ENCODE results near the gene LY6G6D. TPM values are rescaled to one million over a fixed set of nuclear protein-coding genes. Genes with fewer than 3 reads are reported as not detected.
A peak's percentile ranks its signal among the peaks of the same experiment; 100 is the strongest.

LY6G6D gene
- total RNA-seq, 2 donors from 2014 or later = not detected

- H3K36me3 ChIP-seq = peaks cover 11% of the 10 kb centered on the region
- peak; percentile 29 for DNase-seq
- TF ChIP-seq CTCF (IDR thresholded peaks at IDR 0.05) = no peak
- intact Hi-C loops (cut with DNase I) = loop anchor here (5.0 kb wide), 1 partner anchor 35 kb away; the partner anchor contains the start of gene ABHD16A
- H3K27me3 ChIP-seq = no peaks in the 10 kb centered on the region
- H3K27ac ChIP-seq = peak overlapping the region; percentile 86
- peak overlapping the region; percentile 95 to 100 for H3K9ac ChIP-seq (ENCODE audit: low read depth in 2 of 2, low read length in 2 of 2)
- H3K4me3 ChIP-seq = peak overlapping the region; percentile 74
- peaks cover 10% of the 10 kb centered on the region for H3K4me1 ChIP-seq
- no peaks in the 10 kb centered on the region for H3K9me3 ChIP-seq
Measured at GRCh38 chr6:31736768-31737314, 21.7 kb downstream of the LY6G6D start.

- Histone ChIP-seq H3K9me3 (no peaks in the 10 kb centered on the region), H3K4me3 (no peak overlapping the region), H3K9ac (ENCODE audit: low read depth in 2 of 2, low read length in 2 of 2) (peak overlapping the region in 1 of 2 donors; percentile 100), H3K4me1 (peaks cover 10% of the 10 kb centered on the region), H3K36me3 (peaks cover 6% of the 10 kb centered on the region), H3K27ac (peak overlapping the region; percentile 86), H3K27me3 (no peaks in the 10 kb centered on the region)
- DNase-seq = peak; percentile 76
- intact Hi-C loops (cut with DNase I) = loop anchor here (5.0 kb wide), 1 partner anchor 35 kb away; the partner anchor contains the start of gene ABHD16A
- no peak for TF ChIP-seq CTCF (IDR thresholded peaks at IDR 0.05)
Measured at GRCh38 chr6:31737315-31737990, 22.3 kb downstream of the LY6G6D start.

- H3K27ac ChIP-seq = peak overlapping the region; percentile 86
- peaks cover 10% of the 10 kb centered on the region for H3K4me1 ChIP-seq
- H3K4me3 ChIP-seq = peak overlapping the region; percentile 10
- peak overlapping the region; percentile 31 to 100 for H3K9ac ChIP-seq (ENCODE audit: low read depth in 2 of 2, low read length in 2 of 2)
- intact Hi-C loops (cut with DNase I) = loop anchor here (5.0 kb wide), 1 partner anchor 36 kb away; the partner anchor contains the start of gene ABHD16A
- no peak for TF ChIP-seq CTCF (IDR thresholded peaks at IDR 0.05)
- H3K36me3 ChIP-seq = peaks cover 1% of the 10 kb centered on the region
- no peaks in the 10 kb centered on the region for H3K9me3 ChIP-seq
- no peaks in the 10 kb centered on the region for H3K27me3 ChIP-seq
- DNase-seq = peak; percentile 91
Measured at GRCh38 chr6:31737991-31738979, 23.1 kb downstream of the LY6G6D start.

GRCh38 chr6:31739639-31740396 lies 24.7 kb downstream of the LY6G6D start, which contains the start of gene MSH5:
MSH5 (plus strand) TSS chr6:31740005; CDS start chr6:31740467, 462 bp downstream.
- peak; percentile 99 for DNase-seq
- H3K9me3 ChIP-seq = no peaks in the 10 kb centered on the region
- peak within 1 kb of the TSS; percentile 74 for H3K4me3 ChIP-seq
- no peaks in the 10 kb centered on the region for H3K36me3 ChIP-seq
- H3K9ac ChIP-seq (ENCODE audit: low read depth in 2 of 2, low read length in 2 of 2) = peak within 1 kb of the TSS; percentile 82 to 100
- H3K27ac ChIP-seq = peak within 1 kb of the TSS; percentile 86
- TF ChIP-seq CTCF (IDR thresholded peaks at IDR 0.05) = no peak
- no peaks in the 10 kb centered on the region for H3K27me3 ChIP-seq
- peaks cover 10% of the 10 kb centered on the region for H3K4me1 ChIP-seq
- intact Hi-C loops (cut with DNase I) = loop anchor here (5.0 kb wide), 1 partner anchor 38 kb away; the partner anchor contains the start of gene ABHD16A
